Esophagus muscularis mucosa (tissue), 4 donors: ENCODE data around the gene PLAGL2.

Experiments
- CTCF ChIP-seq, 3 experiments: fragments of 200-600 bp in 2 of 3; fragments of 450-650 bp in 1 of 3; sonication (generic) in 2 of 3; IDR thresholded peaks; one replicate each; pipeline ENCODE4 v1.5.1; 2017 to 2019; ENCODE audit warnings: antibody characterized with exemption in 3 of 3, mild to moderate bottlenecking in 2 of 3, moderate library complexity in 1 of 3
- EP300 ChIP-seq: sonication (generic); formaldehyde crosslinking; IDR thresholded peaks from one replicate; pipeline ENCODE4 v1.6.1; 2017; ENCODE audit warnings: antibody characterized with exemption
- POLR2A ChIP-seq: fragments of 450-650 bp; IDR thresholded peaks from one replicate; pipeline ENCODE4 v1.6.1; 2017; ENCODE audit warnings: antibody characterized with exemption, moderate library complexity, mild to moderate bottlenecking, low read depth

DNA sequence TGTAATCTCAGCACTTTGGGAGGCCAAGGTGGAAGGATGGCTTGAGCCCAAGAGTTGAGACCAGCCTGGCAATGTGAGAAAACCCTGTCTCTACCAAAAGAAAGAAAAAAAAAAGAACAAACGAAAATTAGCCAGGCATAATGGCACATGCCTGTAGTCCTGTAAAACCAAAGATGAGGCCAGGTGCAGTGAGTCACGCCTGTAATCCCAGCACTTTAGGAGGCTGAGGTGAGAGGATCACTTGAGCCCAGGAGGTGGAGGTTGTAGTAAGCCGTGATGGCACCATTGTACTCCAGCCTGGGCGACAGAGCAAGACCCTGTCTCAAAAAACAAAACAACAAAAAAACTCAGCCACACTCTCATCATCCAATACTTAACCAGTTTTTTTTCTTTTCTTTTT is 37.4 kb upstream of the PLAGL2 start:
- no peak for TF ChIP-seq CTCF (IDR thresholded peaks at IDR 0.05)
- TF ChIP-seq POLR2A, result no peak
- no peak for TF ChIP-seq EP300
